H1 (cell line): ENCODE data around the gene KRT3. TPM values are rescaled to one million over a fixed set of nuclear protein-coding genes. Genes with fewer than 3 reads are reported as not detected.

Source experiments
- CTCF ChIA-PET: fragments of 300-600 bp; sonication (Branson Sonifier 250); formaldehyde crosslinking; loops from one replicate; lab custom pipeline; 2021; ENCODE audit not compliant: partially characterized antibody; lab: Charles Lee
- POLR2A ChIA-PET: fragments of 300-600 bp; sonication (Branson Sonifier 250); formaldehyde crosslinking; loops from one replicate; lab custom pipeline; 2021; ENCODE audit warnings: inconsistent platforms; ENCODE audit not compliant: partially characterized antibody; lab: Charles Lee
- DNase-seq, 2 experiments: peaks; one replicate each; pipeline versions ENCODE4 v3.0.0 to v3.0.0-alpha.2; 2010 to 2022; ENCODE audit warnings: low spot score in 2 of 2, low read depth in 1 of 2, mixed read lengths in 1 of 2
- FAIRE-seq: peaks from 2 replicates; lab custom pipeline; 2011; peaks lifted over from hg19 to GRCh38; lab: Jason Lieb, UNC
- H2AFZ ChIP-seq: 2 replicates; pipeline ENCODE4 v1.8.1; 2012; ENCODE audit warnings: low read length, inconsistent platforms
- H2AK5ac ChIP-seq: 2 replicates; pipeline ENCODE4 v1.6.1; 2013; ENCODE audit warnings: low read depth, low read length
- H2BK120ac ChIP-seq: replicated peaks from 2 replicates; pipeline ENCODE3; 2013; ENCODE audit warnings: low read depth, low read length, inconsistent platforms
- H2BK12ac ChIP-seq: 2 replicates; pipeline ENCODE4 v1.6.1; 2013; ENCODE audit warnings: low read depth, low read length
- H2BK15ac ChIP-seq: 2 replicates; pipeline ENCODE4 v1.6.1; 2013; ENCODE audit warnings: low read length
- H2BK20ac ChIP-seq: 2 replicates; pipeline ENCODE4 v1.6.1; 2013; ENCODE audit warnings: low read length
- H2BK5ac ChIP-seq: 2 replicates; pipeline ENCODE4 v1.6.1; 2013; ENCODE audit warnings: low read depth, low read length
- H3K14ac ChIP-seq: 2 replicates; pipeline ENCODE4 v1.6.1; 2013; ENCODE audit warnings: inconsistent platforms; ENCODE audit not compliant: insufficient read length
- H3K18ac ChIP-seq: 2 replicates; pipeline ENCODE4 v1.6.1; 2013; ENCODE audit warnings: low read length; ENCODE audit errors: extremely low read depth
- H3K23ac ChIP-seq: 2 replicates; pipeline ENCODE4 v1.6.1; 2013; ENCODE audit warnings: inconsistent platforms; ENCODE audit not compliant: insufficient read length
- H3K23me2 ChIP-seq: 2 replicates; pipeline ENCODE4 v1.6.1; 2013; ENCODE audit warnings: low read depth, low read length
- H3K27ac ChIP-seq: 2 replicates; pipeline ENCODE4 v1.6.1; 2011; ENCODE audit warnings: low read depth, low read length, inconsistent platforms
- H3K27me3 ChIP-seq, 4 experiments: replicated peaks in 1 of 4; 1 replicate in 1 of 4; 2 replicates in 3 of 4; pipeline versions ENCODE4 v1.6.1 to v1.8.1; 2011 to 2013; ENCODE audit warnings: low read length in 3 of 4, mild to moderate bottlenecking in 3 of 4, inconsistent platforms in 2 of 4, mixed read lengths in 2 of 4, moderate library complexity in 1 of 4; ENCODE audit not compliant: control insufficient read depth in 3 of 4, insufficient read depth in 3 of 4; ENCODE audit errors: extremely low read depth in 1 of 4
- H3K36me3 ChIP-seq, 4 experiments: 2 replicates each; pipeline versions ENCODE4 v1.6.1 to v1.8.1; 2011 to 2013; ENCODE audit warnings: mild to moderate bottlenecking in 4 of 4, low read length in 3 of 4, moderate library complexity in 2 of 4, control low read depth in 1 of 4, inconsistent platforms in 1 of 4; ENCODE audit not compliant: insufficient read depth in 4 of 4, control insufficient read depth in 2 of 4
- H3K4ac ChIP-seq: replicated peaks from 2 replicates; pipeline ENCODE3; 2013; ENCODE audit warnings: low read length, low read depth, mixed read lengths, inconsistent platforms; ENCODE audit not compliant: insufficient read length
- H3K4me1 ChIP-seq, 4 experiments: replicated peaks in 1 of 4; 1 replicate in 1 of 4; 2 replicates in 3 of 4; pipeline versions ENCODE4 v1.6.1 to v1.8.1; 2011 to 2013; ENCODE audit warnings: low read length in 3 of 4, inconsistent platforms in 2 of 4, mixed read lengths in 1 of 4; ENCODE audit not compliant: insufficient read depth in 4 of 4, control insufficient read depth in 3 of 4
- H3K4me2 ChIP-seq, 2 experiments: 2 replicates each; pipeline versions ENCODE4 v1.6.1 to v1.8.1; 2011 to 2013; ENCODE audit warnings: low read depth in 2 of 2, low read length in 2 of 2, control low read depth in 1 of 2, inconsistent platforms in 1 of 2, mild to moderate bottlenecking in 1 of 2; ENCODE audit not compliant: insufficient read depth in 1 of 2
- H3K4me3 ChIP-seq, 4 experiments: fragments of 200-600, 300-600 bp in 1 of 4; sonication (generic), shearing (Covaris generic), sonication (Bioruptor Twin) in 1 of 4; 2 replicates each; pipeline versions ENCODE4 v1.5.1 to v1.8.1; 2011 to 2016; ENCODE audit warnings: low read length in 4 of 4, low read depth in 3 of 4, control low read depth in 2 of 4, inconsistent platforms in 2 of 4, mild to moderate bottlenecking in 2 of 4, mixed read lengths in 1 of 4, moderate library complexity in 1 of 4; ENCODE audit not compliant: insufficient read depth in 2 of 4; ENCODE audit errors: extremely low read depth in 1 of 4
- H3K56ac ChIP-seq: replicated peaks from 2 replicates; pipeline ENCODE3; 2013; ENCODE audit warnings: low read depth, mild to moderate bottlenecking, mixed read lengths, low read length, inconsistent platforms; ENCODE audit not compliant: insufficient read length
- H3K79me1 ChIP-seq: 2 replicates; pipeline ENCODE4 v1.6.1; 2013; ENCODE audit warnings: low read depth, low read length, control low read depth
- H3K79me2 ChIP-seq, 2 experiments: 2 replicates each; pipeline versions ENCODE4 v1.6.1 to v1.8.1; 2012 to 2013; ENCODE audit warnings: low read length in 2 of 2, mild to moderate bottlenecking in 2 of 2, inconsistent platforms in 1 of 2; ENCODE audit not compliant: insufficient read depth in 2 of 2, control insufficient read depth in 1 of 2
- H3K9ac ChIP-seq, 4 experiments: replicated peaks in 1 of 4; 1 replicate in 1 of 4; 2 replicates in 3 of 4; pipeline versions ENCODE4 v1.6.1 to v1.8.1; 2011 to 2013; ENCODE audit warnings: low read depth in 3 of 4, low read length in 3 of 4, control low read depth in 2 of 4, mild to moderate bottlenecking in 2 of 4, moderate library complexity in 2 of 4, inconsistent platforms in 1 of 4; ENCODE audit errors: extremely low read depth in 1 of 4
- H3K9me3 ChIP-seq, 2 experiments: 2 replicates each; pipeline versions ENCODE4 v1.6.1 to v1.8.1; 2012 to 2013; ENCODE audit warnings: mild to moderate bottlenecking in 2 of 2, moderate library complexity in 2 of 2, control low read depth in 1 of 2, inconsistent platforms in 1 of 2, low read depth in 1 of 2, low read length in 1 of 2, mixed read lengths in 1 of 2; ENCODE audit not compliant: insufficient read depth in 2 of 2
- H4K20me1 ChIP-seq, 2 experiments: replicated peaks in 1 of 2; 2 replicates each; pipeline versions ENCODE3 to v1.8.1; 2011 to 2013; ENCODE audit warnings: inconsistent platforms in 2 of 2, low read length in 2 of 2, mild to moderate bottlenecking in 1 of 2; ENCODE audit not compliant: insufficient read depth in 2 of 2, control insufficient read depth in 1 of 2
- H4K5ac ChIP-seq: 2 replicates; pipeline ENCODE4 v1.6.1; 2013; ENCODE audit warnings: low read length, low read depth, mixed read lengths, inconsistent platforms; ENCODE audit not compliant: insufficient read length
- H4K8ac ChIP-seq: 2 replicates; pipeline ENCODE4 v1.8.0; 2013; ENCODE audit warnings: mild to moderate bottlenecking, moderate library complexity, low read length, inconsistent platforms; ENCODE audit not compliant: insufficient read depth; ENCODE audit errors: extremely low read depth
- H4K91ac ChIP-seq: replicated peaks from 2 replicates; pipeline ENCODE3; 2013; ENCODE audit warnings: low read length, mixed read lengths, inconsistent platforms; ENCODE audit not compliant: insufficient read length
- ASH2L ChIP-seq: fragments of 200-600, 300-600 bp; sonication (generic); IDR thresholded peaks from one replicate; pipeline ENCODE4 v1.7.1; 2017; ENCODE audit warnings: low read length
- BRCA1 ChIP-seq: IDR thresholded peaks from 2 replicates; pipeline ENCODE4 v1.6.1; 2012; ENCODE audit warnings: low read depth, low read length, improper control_type of control experiment
- CHD1 ChIP-seq: IDR thresholded peaks from 2 replicates; pipeline ENCODE4 v1.6.1; 2012; ENCODE audit warnings: low read depth, low read length, improper control_type of control experiment
- RNF2 ChIP-seq: fragments of 200-900, 300-1000 bp; sonication (generic); IDR thresholded peaks from 2 replicates; pipeline ENCODE4 v1.7.1; 2016; ENCODE audit warnings: borderline replicate concordance, low read depth, mild to moderate bottlenecking, antibody characterized with exemption, low read length; ENCODE audit not compliant: poor library complexity, severe bottlenecking; ENCODE audit errors: missing control alignments
- SP2 ChIP-seq: IDR thresholded peaks from 2 replicates; pipeline ENCODE4 v1.6.1; 2012; ENCODE audit warnings: mild to moderate bottlenecking, low read length, inconsistent platforms
- SP4 ChIP-seq: IDR thresholded peaks from 2 replicates; pipeline ENCODE4 v1.6.1; 2012; ENCODE audit warnings: low read length, inconsistent platforms
- ZNF274 ChIP-seq: IDR thresholded peaks from 2 replicates; pipeline ENCODE4 v1.7.0; 2012; ENCODE audit warnings: low read length, borderline replicate concordance; ENCODE audit errors: extremely low read depth
- WGBS, 2 experiments: shearing (Covaris generic) in 1 of 2; methylation state at CpG; one replicate each; pipeline versions ENCODE4 v1.1.6 to v1.1.7; 2013 to 2015; ENCODE audit warnings: low lambda C conversion rate in 2 of 2, mixed read lengths in 2 of 2, inconsistent platforms in 1 of 2, low coverage in 1 of 2, missing lambda C conversion rate in 1 of 2; ENCODE audit not compliant: insufficient replicate concordance in 2 of 2, insufficient coverage in 1 of 2, insufficient read length in 1 of 2; ENCODE audit errors: extremely low coverage in 1 of 2, missing lambda C conversion rate in 1 of 2; 5-methylcytosine and 5-hydroxymethylcytosine counted together
- polyA plus RNA-seq, 7 experiments: library from polyadenylated mRNA; depleted of rRNA in 3 of 7; stranded (reverse) in 5 of 7; unstranded in 2 of 7; fragments of >200 nt in 5 of 7; fragments of 200-250 nt in 2 of 7; gene quantifications; 1 replicate in 5 of 7; 2 replicates in 1 of 7; 4 replicates in 1 of 7; pipeline versions ENCODE4 v1.2.1 to v1.2.3, GENCODE V29; 2011 to 2013; ENCODE audit warnings: missing spikeins in 2 of 7, mixed read lengths in 2 of 7
- total RNA-seq: library from RNA; stranded (reverse); fragmentation: NEBNext Ultra II Directional; extraction: Animal tissue kit (Norgen Biotek cat#: 25700); gene quantifications from 2 replicates; pipeline ENCODE4 v1.2.1, GENCODE V29; 2021
- TF ChIP-seq, protein P1 (sequence below): IDR thresholded peaks from 2 replicates; pipeline ENCODE4 v1.6.1; 2012; ENCODE audit warnings: inconsistent platforms

KRT3 gene
- total and polyA plus RNA-seq, 2 of the 8 experiments (the other 6 are each of a cell fraction or from before 2014, with no cell fraction given) = not detected

DNA sequence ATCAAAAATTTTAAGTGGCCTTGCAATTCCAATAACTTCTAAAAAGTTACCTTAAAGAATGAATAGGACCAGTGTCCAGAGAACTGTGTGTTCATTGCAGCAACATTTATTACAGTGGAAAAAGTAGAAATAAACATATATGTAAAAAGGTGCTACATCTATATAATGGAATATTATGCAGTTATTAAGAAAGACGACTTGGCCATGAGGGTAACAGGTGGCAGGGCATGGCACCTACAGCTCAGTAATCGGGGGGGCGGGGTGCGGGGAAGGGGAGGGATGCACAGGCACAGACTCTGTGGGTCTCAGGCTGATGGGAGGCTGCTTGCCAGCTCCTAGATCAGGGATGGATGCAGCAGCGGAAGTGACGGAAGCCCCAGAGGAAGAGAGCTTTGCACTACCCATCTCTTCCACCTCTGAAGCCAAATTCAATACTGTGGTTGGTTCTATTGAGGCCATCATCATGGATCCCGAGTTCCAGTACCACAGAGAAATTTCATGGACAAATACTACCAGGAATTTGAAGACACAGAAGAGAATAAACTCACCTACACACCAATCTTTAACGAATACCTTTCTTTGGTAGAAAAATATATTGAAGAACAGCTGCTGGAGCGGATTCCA, 32.8 kb downstream of the KRT3 start:
- Histone ChIP-seq H3K4ac (no peak overlapping the region), H4K8ac (no peak overlapping the region), H3K36me3 (no peaks in the 10 kb centered on the region), H3K4me1 (no peaks in the 10 kb centered on the region), H2AFZ (no peak overlapping the region), H2AK5ac (no peak overlapping the region), H3K9me3 (peaks cover 11 to 21% of the 10 kb centered on the region in 2 experiments; a peak in 2 of 4 replicates), H3K14ac (no peak overlapping the region), H2BK120ac (no peak overlapping the region), H2BK5ac (no peak overlapping the region), H3K79me2 (no peaks in the 10 kb centered on the region), H4K20me1 (no peaks in the 10 kb centered on the region), H3K27me3 (no peaks in the 10 kb centered on the region), H3K4me3 (no peak overlapping the region), H3K4me2 (no peak overlapping the region), H2BK15ac (no peak overlapping the region), H3K18ac (no peak overlapping the region), H2BK12ac (no peak overlapping the region), H3K56ac (no peak overlapping the region), H4K91ac (no peak overlapping the region), H3K23ac (no peak overlapping the region), H4K5ac (no peak overlapping the region), H3K27ac (no peak overlapping the region), H3K23me2 (no peaks in the 10 kb centered on the region), H3K79me1 (no peaks in the 10 kb centered on the region), H3K9ac (no peak overlapping the region), H2BK20ac (no peak overlapping the region)
- POLR2A ChIA-PET = interaction anchor here (1.1 to 1.5 kb wide), 2 partner anchors 33 to 103 kb away, joined by 3 to 4 read pairs; partner anchors contain the start of gene KRT3
- no peak for DNase-seq
- TF ChIP-seq CHD1 (no peak), RNF2 (no peak), ASH2L (no peak), ZNF274 (no peak), SP4 (no peak), SP2 (no peak), BRCA1 (no peak)
- TF ChIP-seq, protein P1, sequence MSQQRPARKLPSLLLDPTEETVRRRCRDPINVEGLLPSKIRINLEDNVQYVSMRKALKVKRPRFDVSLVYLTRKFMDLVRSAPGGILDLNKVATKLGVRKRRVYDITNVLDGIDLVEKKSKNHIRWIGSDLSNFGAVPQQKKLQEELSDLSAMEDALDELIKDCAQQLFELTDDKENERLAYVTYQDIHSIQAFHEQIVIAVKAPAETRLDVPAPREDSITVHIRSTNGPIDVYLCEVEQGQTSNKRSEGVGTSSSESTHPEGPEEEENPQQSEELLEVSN = no peak
- WGBS, 2 experiments = 81% methylated on average over 9 of the region's 9 CpGs; no CpG with 5 or more reads in 1 of the 2 experiments
- CTCF ChIA-PET = interaction anchor here (1.3 to 1.4 kb wide), 2 partner anchors 73 to 181 kb away, joined by 4 read pairs; no protein-coding TSS in a partner anchor
- no peak for FAIRE-seq
